ES-I3 (cell line): ENCODE results near the gene RGS9.

ENCODE experiments used
- H3K36me3 ChIP-seq: 2 replicates; pipeline ENCODE4 v1.6.1; 2013; ENCODE audit warnings: mild to moderate bottlenecking, low read length, control low read depth, moderate library complexity; ENCODE audit not compliant: insufficient read depth
- H3K4me1 ChIP-seq: 2 replicates; pipeline ENCODE4 v1.6.1; 2013; ENCODE audit warnings: mild to moderate bottlenecking, control low read depth, low read length; ENCODE audit not compliant: insufficient read depth
- H3K9ac ChIP-seq: 2 replicates; pipeline ENCODE4 v1.6.1; 2013; ENCODE audit warnings: low read depth, mild to moderate bottlenecking, low read length, moderate library complexity
- H3K9me3 ChIP-seq: 2 replicates; pipeline ENCODE4 v1.6.1; 2013; ENCODE audit warnings: mild to moderate bottlenecking, low read length, moderate library complexity; ENCODE audit not compliant: control insufficient read depth, insufficient read depth

The RGS9 gene

GRCh38 chr17:65271296-65271695 lies 134.1 kb downstream of the RGS9 start:
- H3K36me3 ChIP-seq = no peaks in the 10 kb centered on the region
- H3K9ac ChIP-seq = no peak overlapping the region
- H3K4me1 ChIP-seq = no peaks in the 10 kb centered on the region
- no peaks in the 10 kb centered on the region for H3K9me3 ChIP-seq
